GM23338 (cell line): ENCODE results near the gene VPS37B. TPM values are rescaled to one million over a fixed set of nuclear protein-coding genes. Genes with fewer than 3 reads are reported as not detected.

Experiments used
- ATAC-seq: fragments of 200-7000 bp; cut with Tn5 transposase; 3 replicates; pipeline ENCODE4 v1.9.1; 2020
- DNase-seq: peaks from one replicate; pipeline ENCODE4 v3.0.0-alpha.2; 2015; ENCODE audit warnings: low spot score
- H2AFZ ChIP-seq: fragments of 200-600 bp; sonication (generic); 2 replicates; pipeline ENCODE4 v1.8.0; 2016; ENCODE audit warnings: antibody characterized with exemption, mild to moderate bottlenecking, moderate library complexity
- H3F3A ChIP-seq: fragments of 200-600 bp; sonication (generic); replicated peaks from 2 replicates; pipeline ENCODE4 v1.8.0; 2017; ENCODE audit warnings: antibody characterized with exemption, mixed run types, low read depth
- H3K27ac ChIP-seq: fragments of 200-600 bp; sonication (generic); 2 replicates; pipeline ENCODE4 v1.6.1; 2016; ENCODE audit warnings: low read depth
- H3K27me3 ChIP-seq: fragments of 200-600 bp; sonication (generic); 2 replicates; pipeline ENCODE4 v1.8.0; 2016; ENCODE audit warnings: mild to moderate bottlenecking, mixed run types, moderate library complexity; ENCODE audit not compliant: insufficient read depth
- H3K36me3 ChIP-seq: fragments of 200-600 bp; sonication (generic); 2 replicates; pipeline ENCODE4 v1.8.0; 2016; ENCODE audit warnings: mild to moderate bottlenecking; ENCODE audit not compliant: insufficient read depth
- H3K4me1 ChIP-seq: fragments of 200-600 bp; sonication (generic); 2 replicates; pipeline ENCODE4 v1.8.0; 2016; ENCODE audit warnings: mild to moderate bottlenecking, moderate library complexity; ENCODE audit not compliant: insufficient read depth
- H3K4me2 ChIP-seq: fragments of 200-600 bp; sonication (generic); 2 replicates; pipeline ENCODE4 v1.7.1; 2017; ENCODE audit warnings: mixed run types
- H3K4me3 ChIP-seq: fragments of 200-600 bp; sonication (generic); 2 replicates; pipeline ENCODE4 v1.6.1; 2016; ENCODE audit warnings: mixed run types
- H3K79me2 ChIP-seq: fragments of 200-600 bp; sonication (generic); replicated peaks from 2 replicates; pipeline ENCODE4 v1.8.0; 2017; ENCODE audit warnings: mild to moderate bottlenecking; ENCODE audit not compliant: insufficient read depth
- H3K9me2 ChIP-seq: fragments of 200-600 bp; sonication (generic); 2 replicates; pipeline ENCODE4 v1.8.0; 2017; ENCODE audit not compliant: insufficient read depth
- H4K20me1 ChIP-seq: fragments of 200-600 bp; sonication (generic); replicated peaks from 2 replicates; pipeline ENCODE4 v1.8.0; 2017; ENCODE audit warnings: mild to moderate bottlenecking; ENCODE audit not compliant: insufficient read depth
- H3K27ac Mint-ChIP-seq: 2 replicates; pipeline ENCODE4 v1.8.0; 2020; ENCODE audit warnings: inconsistent platforms, mild to moderate bottlenecking, moderate library complexity, mixed read lengths
- H3K27me3 Mint-ChIP-seq: 3 replicates; pipeline ENCODE4 v1.8.0; 2022; ENCODE audit warnings: low read depth, mild to moderate bottlenecking, moderate library complexity, mixed read lengths, inconsistent platforms; ENCODE audit not compliant: insufficient read depth, poor library complexity
- H3K36me3 Mint-ChIP-seq: 3 replicates; pipeline ENCODE4 v1.8.0; 2021; ENCODE audit warnings: low read depth, mild to moderate bottlenecking, inconsistent platforms, moderate library complexity, mixed read lengths
- H3K4me1 Mint-ChIP-seq: 3 replicates; pipeline ENCODE4 v1.8.0; 2020; ENCODE audit warnings: mild to moderate bottlenecking, inconsistent platforms, mixed read lengths
- H3K4me3 Mint-ChIP-seq: 3 replicates; pipeline ENCODE4 v1.8.0; 2021; ENCODE audit warnings: moderate library complexity, mild to moderate bottlenecking, inconsistent platforms, mixed read lengths
- H3K9me3 Mint-ChIP-seq: 3 replicates; pipeline ENCODE4 v1.8.0; 2020; ENCODE audit warnings: moderate library complexity, mild to moderate bottlenecking, inconsistent platforms, mixed read lengths
- CREB1 ChIP-seq: fragments of 250-450 bp; sonication (Bioruptor Pico); IDR thresholded peaks from 2 replicates; pipeline ENCODE4 v1.5.0; 2020; ENCODE audit warnings: low read depth, mild to moderate bottlenecking, moderate library complexity
- CTCF ChIP-seq, 2 experiments: fragments of 200-600 bp in 1 of 2; sonication (generic) in 1 of 2; conservative IDR thresholded peaks; 2 replicates each; pipeline versions ENCODE4 v1.5.1 to v1.6.1; 2016 to 2017; ENCODE audit warnings: antibody characterized with exemption in 2 of 2, low read depth in 2 of 2, mild to moderate bottlenecking in 2 of 2, moderate library complexity in 1 of 2
- EZH2 ChIP-seq: fragments of 200-600 bp; sonication (generic); IDR thresholded peaks from one replicate; pipeline ENCODE4 v1.8.0; 2017; ENCODE audit warnings: antibody characterized with exemption, mild to moderate bottlenecking, low read depth; ENCODE audit not compliant: unreplicated experiment
- EZH2phosphoT487 ChIP-seq: fragments of 200-600 bp; sonication (generic); IDR thresholded peaks from one replicate; pipeline ENCODE4 v1.8.1; 2018; ENCODE audit warnings: antibody characterized with exemption; ENCODE audit not compliant: unreplicated experiment
- JUNB ChIP-seq: IDR thresholded peaks from one replicate; pipeline ENCODE4 v1.6.1; 2016; ENCODE audit warnings: antibody characterized with exemption; ENCODE audit not compliant: unreplicated experiment
- NANOG ChIP-seq: IDR thresholded peaks from 2 replicates; pipeline ENCODE4 v1.6.1; 2016; ENCODE audit warnings: antibody characterized with exemption, borderline replicate concordance
- POLR2AphosphoS5 ChIP-seq: IDR thresholded peaks from 2 replicates; pipeline ENCODE4 v1.6.1; 2016; ENCODE audit warnings: antibody characterized with exemption, low read depth
- STAT1 ChIP-seq: IDR thresholded peaks from one replicate; pipeline ENCODE4 v1.6.1; 2016; ENCODE audit warnings: antibody characterized with exemption; ENCODE audit not compliant: unreplicated experiment
- ZNF114 ChIP-seq: fragments of 250-450 bp; sonication (Bioruptor Pico); IDR thresholded peaks from 2 replicates; pipeline ENCODE4 v1.5.0; 2020; ENCODE audit warnings: mild to moderate bottlenecking, moderate library complexity
- ZNF331 ChIP-seq: fragments of 250-450 bp; sonication (Bioruptor Pico); IDR thresholded peaks from 2 replicates; pipeline ENCODE4 v1.5.0; 2020; ENCODE audit warnings: low read depth, mild to moderate bottlenecking, moderate library complexity
- polyA plus RNA-seq: library from polyadenylated mRNA; unstranded; fragments of >200 nt; fragmentation: Nextera tagmentation; extraction: Ambion mirVana; gene quantifications from 2 replicates; pipeline ENCODE4 v1.2.1, GENCODE V29; 2016
- total RNA-seq: library from RNA; depleted of rRNA; stranded (reverse); fragments of >200 nt; shearing (Covaris generic); gene quantifications from 2 replicates; pipeline ENCODE4 v1.2.3, GENCODE V29; 2014
- TF ChIP-seq, protein P1 (sequence below): IDR thresholded peaks from one replicate; pipeline ENCODE4 v1.6.1; 2018; ENCODE audit warnings: antibody characterized with exemption; ENCODE audit not compliant: unreplicated experiment
- TF ChIP-seq, protein P2 (sequence below): fragments of 250-450 bp; sonication (Bioruptor Pico); IDR thresholded peaks from 2 replicates; pipeline ENCODE4 v1.5.0; 2020; ENCODE audit warnings: mild to moderate bottlenecking, moderate library complexity
- TF ChIP-seq, protein P3 (sequence below): IDR thresholded peaks from 2 replicates; pipeline ENCODE4 v1.6.1; 2016; ENCODE audit warnings: antibody characterized with exemption

VPS37B gene
- total and polyA plus RNA-seq, 2 experiments from 2014 or later, result 6.7 to 10.9 TPM

- TF ChIP-seq JUNB (no peak), EZH2phosphoT487 (no peak), POLR2AphosphoS5 (no peak)
These were observed 43.2 kb upstream of the VPS37B start (continued) for GRCh38 chr12:122939125-122939524.

DNA sequence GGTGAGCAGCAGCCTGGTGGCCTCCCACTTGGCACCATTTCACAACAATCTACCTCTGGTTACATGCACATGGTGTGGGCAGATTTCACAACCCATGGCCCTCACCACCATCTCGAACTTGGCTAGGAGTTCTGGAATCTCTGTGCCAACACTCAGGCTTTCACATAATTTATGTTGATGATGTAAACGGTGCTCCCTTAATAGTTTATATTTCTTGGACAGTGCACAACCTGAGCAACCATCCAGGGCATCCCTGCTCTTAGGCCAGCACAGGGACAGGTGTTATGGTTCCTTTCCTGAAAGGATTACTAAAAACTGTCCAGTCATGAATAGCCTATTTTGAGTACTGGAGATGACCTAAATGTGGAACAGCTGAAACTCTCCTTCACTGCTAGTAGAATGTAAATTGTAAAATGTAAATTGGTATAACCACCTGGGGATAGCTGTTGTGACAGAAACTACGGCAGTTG, 41.7 kb upstream of the VPS37B start:
- H3K4me3 Mint-ChIP-seq, result no peak overlapping the region
- no peaks in the 10 kb centered on the region for H3K9me3 Mint-ChIP-seq
- H3K27me3 Mint-ChIP-seq, result peaks cover 9% of the 10 kb centered on the region
- Histone ChIP-seq H3K4me2 (no peak overlapping the region), H3K9me2 (no peaks in the 10 kb centered on the region), H4K20me1 (no peaks in the 10 kb centered on the region), H3K27ac (no peak overlapping the region), H3K27me3 (no peaks in the 10 kb centered on the region), H3K4me1 (no peaks in the 10 kb centered on the region), H3F3A (no peaks in the 10 kb centered on the region), H3K4me3 (no peak overlapping the region), H3K79me2 (no peaks in the 10 kb centered on the region), H3K36me3 (no peaks in the 10 kb centered on the region), H2AFZ (no peak overlapping the region)
- TF ChIP-seq EZH2 (no peak), NANOG (no peak), STAT1 (no peak), CTCF (conservative IDR thresholded peaks at IDR 0.05; ENCODE audit: low read depth in 2 of 2) (no peak), POLR2AphosphoS5 (no peak), CREB1 (CRISPR knock-in tag) (no peak), ZNF114 (no peak), JUNB (no peak), EZH2phosphoT487 (no peak), ZNF331 (CRISPR knock-in tag) (no peak)
- TF ChIP-seq, protein P1, sequence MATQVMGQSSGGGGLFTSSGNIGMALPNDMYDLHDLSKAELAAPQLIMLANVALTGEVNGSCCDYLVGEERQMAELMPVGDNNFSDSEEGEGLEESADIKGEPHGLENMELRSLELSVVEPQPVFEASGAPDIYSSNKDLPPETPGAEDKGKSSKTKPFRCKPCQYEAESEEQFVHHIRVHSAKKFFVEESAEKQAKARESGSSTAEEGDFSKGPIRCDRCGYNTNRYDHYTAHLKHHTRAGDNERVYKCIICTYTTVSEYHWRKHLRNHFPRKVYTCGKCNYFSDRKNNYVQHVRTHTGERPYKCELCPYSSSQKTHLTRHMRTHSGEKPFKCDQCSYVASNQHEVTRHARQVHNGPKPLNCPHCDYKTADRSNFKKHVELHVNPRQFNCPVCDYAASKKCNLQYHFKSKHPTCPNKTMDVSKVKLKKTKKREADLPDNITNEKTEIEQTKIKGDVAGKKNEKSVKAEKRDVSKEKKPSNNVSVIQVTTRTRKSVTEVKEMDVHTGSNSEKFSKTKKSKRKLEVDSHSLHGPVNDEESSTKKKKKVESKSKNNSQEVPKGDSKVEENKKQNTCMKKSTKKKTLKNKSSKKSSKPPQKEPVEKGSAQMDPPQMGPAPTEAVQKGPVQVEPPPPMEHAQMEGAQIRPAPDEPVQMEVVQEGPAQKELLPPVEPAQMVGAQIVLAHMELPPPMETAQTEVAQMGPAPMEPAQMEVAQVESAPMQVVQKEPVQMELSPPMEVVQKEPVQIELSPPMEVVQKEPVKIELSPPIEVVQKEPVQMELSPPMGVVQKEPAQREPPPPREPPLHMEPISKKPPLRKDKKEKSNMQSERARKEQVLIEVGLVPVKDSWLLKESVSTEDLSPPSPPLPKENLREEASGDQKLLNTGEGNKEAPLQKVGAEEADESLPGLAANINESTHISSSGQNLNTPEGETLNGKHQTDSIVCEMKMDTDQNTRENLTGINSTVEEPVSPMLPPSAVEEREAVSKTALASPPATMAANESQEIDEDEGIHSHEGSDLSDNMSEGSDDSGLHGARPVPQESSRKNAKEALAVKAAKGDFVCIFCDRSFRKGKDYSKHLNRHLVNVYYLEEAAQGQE, result no peak
- TF ChIP-seq, protein P2, sequence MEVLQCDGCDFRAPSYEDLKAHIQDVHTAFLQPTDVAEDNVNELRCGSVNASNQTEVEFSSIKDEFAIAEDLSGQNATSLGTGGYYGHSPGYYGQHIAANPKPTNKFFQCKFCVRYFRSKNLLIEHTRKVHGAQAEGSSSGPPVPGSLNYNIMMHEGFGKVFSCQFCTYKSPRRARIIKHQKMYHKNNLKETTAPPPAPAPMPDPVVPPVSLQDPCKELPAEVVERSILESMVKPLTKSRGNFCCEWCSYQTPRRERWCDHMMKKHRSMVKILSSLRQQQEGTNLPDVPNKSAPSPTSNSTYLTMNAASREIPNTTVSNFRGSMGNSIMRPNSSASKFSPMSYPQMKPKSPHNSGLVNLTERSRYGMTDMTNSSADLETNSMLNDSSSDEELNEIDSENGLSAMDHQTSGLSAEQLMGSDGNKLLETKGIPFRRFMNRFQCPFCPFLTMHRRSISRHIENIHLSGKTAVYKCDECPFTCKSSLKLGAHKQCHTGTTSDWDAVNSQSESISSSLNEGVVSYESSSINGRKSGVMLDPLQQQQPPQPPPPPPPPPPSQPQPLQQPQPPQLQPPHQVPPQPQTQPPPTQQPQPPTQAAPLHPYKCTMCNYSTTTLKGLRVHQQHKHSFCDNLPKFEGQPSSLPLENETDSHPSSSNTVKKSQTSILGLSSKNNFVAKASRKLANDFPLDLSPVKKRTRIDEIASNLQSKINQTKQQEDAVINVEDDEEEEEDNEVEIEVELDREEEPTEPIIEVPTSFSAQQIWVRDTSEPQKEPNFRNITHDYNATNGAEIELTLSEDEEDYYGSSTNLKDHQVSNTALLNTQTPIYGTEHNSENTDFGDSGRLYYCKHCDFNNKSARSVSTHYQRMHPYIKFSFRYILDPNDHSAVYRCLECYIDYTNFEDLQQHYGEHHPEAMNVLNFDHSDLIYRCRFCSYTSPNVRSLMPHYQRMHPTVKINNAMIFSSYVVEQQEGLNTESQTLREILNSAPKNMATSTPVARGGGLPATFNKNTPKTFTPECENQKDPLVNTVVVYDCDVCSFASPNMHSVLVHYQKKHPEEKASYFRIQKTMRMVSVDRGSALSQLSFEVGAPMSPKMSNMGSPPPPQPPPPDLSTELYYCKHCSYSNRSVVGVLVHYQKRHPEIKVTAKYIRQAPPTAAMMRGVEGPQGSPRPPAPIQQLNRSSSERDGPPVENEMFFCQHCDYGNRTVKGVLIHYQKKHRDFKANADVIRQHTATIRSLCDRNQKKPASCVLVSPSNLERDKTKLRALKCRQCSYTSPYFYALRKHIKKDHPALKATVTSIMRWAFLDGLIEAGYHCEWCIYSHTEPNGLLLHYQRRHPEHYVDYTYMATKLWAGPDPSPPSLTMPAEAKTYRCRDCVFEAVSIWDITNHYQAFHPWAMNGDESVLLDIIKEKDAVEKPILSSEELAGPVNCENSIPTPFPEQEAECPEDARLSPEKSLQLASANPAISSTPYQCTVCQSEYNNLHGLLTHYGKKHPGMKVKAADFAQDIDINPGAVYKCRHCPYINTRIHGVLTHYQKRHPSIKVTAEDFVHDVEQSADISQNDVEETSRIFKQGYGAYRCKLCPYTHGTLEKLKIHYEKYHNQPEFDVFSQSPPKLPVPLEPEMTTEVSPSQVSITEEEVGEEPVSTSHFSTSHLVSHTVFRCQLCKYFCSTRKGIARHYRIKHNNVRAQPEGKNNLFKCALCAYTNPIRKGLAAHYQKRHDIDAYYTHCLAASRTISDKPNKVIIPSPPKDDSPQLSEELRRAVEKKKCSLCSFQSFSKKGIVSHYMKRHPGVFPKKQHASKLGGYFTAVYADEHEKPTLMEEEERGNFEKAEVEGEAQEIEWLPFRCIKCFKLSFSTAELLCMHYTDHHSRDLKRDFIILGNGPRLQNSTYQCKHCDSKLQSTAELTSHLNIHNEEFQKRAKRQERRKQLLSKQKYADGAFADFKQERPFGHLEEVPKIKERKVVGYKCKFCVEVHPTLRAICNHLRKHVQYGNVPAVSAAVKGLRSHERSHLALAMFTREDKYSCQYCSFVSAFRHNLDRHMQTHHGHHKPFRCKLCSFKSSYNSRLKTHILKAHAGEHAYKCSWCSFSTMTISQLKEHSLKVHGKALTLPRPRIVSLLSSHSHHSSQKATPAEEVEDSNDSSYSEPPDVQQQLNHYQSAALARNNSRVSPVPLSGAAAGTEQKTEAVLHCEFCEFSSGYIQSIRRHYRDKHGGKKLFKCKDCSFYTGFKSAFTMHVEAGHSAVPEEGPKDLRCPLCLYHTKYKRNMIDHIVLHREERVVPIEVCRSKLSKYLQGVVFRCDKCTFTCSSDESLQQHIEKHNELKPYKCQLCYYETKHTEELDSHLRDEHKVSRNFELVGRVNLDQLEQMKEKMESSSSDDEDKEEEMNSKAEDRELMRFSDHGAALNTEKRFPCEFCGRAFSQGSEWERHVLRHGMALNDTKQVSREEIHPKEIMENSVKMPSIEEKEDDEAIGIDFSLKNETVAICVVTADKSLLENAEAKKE (CRISPR knock-in tag), result no peak
- TF ChIP-seq, protein P3, sequence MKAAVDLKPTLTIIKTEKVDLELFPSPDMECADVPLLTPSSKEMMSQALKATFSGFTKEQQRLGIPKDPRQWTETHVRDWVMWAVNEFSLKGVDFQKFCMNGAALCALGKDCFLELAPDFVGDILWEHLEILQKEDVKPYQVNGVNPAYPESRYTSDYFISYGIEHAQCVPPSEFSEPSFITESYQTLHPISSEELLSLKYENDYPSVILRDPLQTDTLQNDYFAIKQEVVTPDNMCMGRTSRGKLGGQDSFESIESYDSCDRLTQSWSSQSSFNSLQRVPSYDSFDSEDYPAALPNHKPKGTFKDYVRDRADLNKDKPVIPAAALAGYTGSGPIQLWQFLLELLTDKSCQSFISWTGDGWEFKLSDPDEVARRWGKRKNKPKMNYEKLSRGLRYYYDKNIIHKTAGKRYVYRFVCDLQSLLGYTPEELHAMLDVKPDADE, result no peak
- ATAC-seq (no peak), DNase-seq (no peak)
- no peak overlapping the region for H3K27ac Mint-ChIP-seq
- no peaks in the 10 kb centered on the region for H3K36me3 Mint-ChIP-seq
- H3K4me1 Mint-ChIP-seq, result no peaks in the 10 kb centered on the region
